SK-N-SH (cell line): Measurements from ENCODE around the gene CLSTN2. TPM values are rescaled to one million over a fixed set of nuclear protein-coding genes. Genes with fewer than 3 reads are reported as not detected.

Source experiments
- CTCF ChIA-PET: fragments of 300-600, 350-600 bp; formaldehyde crosslinking; extraction: SDS; loops from one replicate; lab custom pipeline; 2021; lab: Yijun Ruan, JAX
- POLR2A ChIA-PET: fragments of 350-600 bp; sonication (Branson Sonifier 250); formaldehyde crosslinking; extraction: SDS; loops from one replicate; lab custom pipeline; 2020; ENCODE audit warnings: antibody characterized with exemption, inconsistent platforms; lab: Yijun Ruan, JAX
- DNase-seq: peaks from one replicate; pipeline ENCODE4 v3.0.0; 2012
- H2AFZ ChIP-seq: fragments of 200-600 bp; sonication (generic); 2 replicates; pipeline ENCODE4 v1.8.1; 2016; ENCODE audit warnings: antibody characterized with exemption, mild to moderate bottlenecking, low read depth
- H3F3A ChIP-seq: fragments of 200-600 bp; sonication (generic); replicated peaks from 2 replicates; pipeline ENCODE3; 2016; ENCODE audit warnings: antibody characterized with exemption, mild to moderate bottlenecking; ENCODE audit not compliant: insufficient read depth
- H3K27ac ChIP-seq, 2 experiments: fragments of 200-500 bp in 1 of 2; fragments of 200-600 bp in 1 of 2; sonication (Bioruptor generic) in 1 of 2; sonication (generic), shearing (Covaris generic) in 1 of 2; 2 replicates each; pipeline versions ENCODE4 v1.5.1 to v1.6.1; 2014 to 2016; ENCODE audit warnings: low read depth in 2 of 2, inconsistent platforms in 1 of 2, low read length in 1 of 2, mild to moderate bottlenecking in 1 of 2, mixed read lengths in 1 of 2
- H3K27me3 ChIP-seq: fragments of 200-600 bp; sonication (generic), shearing (Covaris generic); 2 replicates; pipeline ENCODE4 v1.6.1; 2016; ENCODE audit warnings: mixed run types; ENCODE audit not compliant: insufficient read depth
- H3K36me3 ChIP-seq, 2 experiments: fragments of 200-500 bp in 1 of 2; fragments of 200-600 bp in 1 of 2; sonication (Bioruptor generic) in 1 of 2; sonication (generic) in 1 of 2; replicated peaks in 1 of 2; 2 replicates each; pipeline versions ENCODE3 to v1.5.1; 2014 to 2016; ENCODE audit warnings: low read length in 1 of 2, mild to moderate bottlenecking in 1 of 2; ENCODE audit not compliant: insufficient read depth in 2 of 2, control insufficient read depth in 1 of 2
- H3K4me1 ChIP-seq, 2 experiments: fragments of 200-500 bp in 1 of 2; fragments of 200-600 bp in 1 of 2; sonication (Bioruptor generic) in 1 of 2; sonication (generic), shearing (Covaris generic) in 1 of 2; 2 replicates each; pipeline versions ENCODE4 v1.5.1 to v1.6.1; 2014 to 2016; ENCODE audit warnings: low read depth in 1 of 2, low read length in 1 of 2, mixed run types in 1 of 2; ENCODE audit not compliant: insufficient read depth in 2 of 2, control insufficient read depth in 1 of 2
- H3K4me2 ChIP-seq: fragments of 200-600 bp; sonication (generic), shearing (Covaris generic); 2 replicates; pipeline ENCODE4 v1.6.1; 2017; ENCODE audit warnings: mixed run types
- H3K4me3 ChIP-seq, 2 experiments: fragments of 200-500 bp in 1 of 2; fragments of 200-600 bp in 1 of 2; sonication (Bioruptor generic) in 1 of 2; sonication (generic), shearing (Covaris generic) in 1 of 2; 2 replicates each; pipeline versions ENCODE4 v1.5.1 to v1.8.1; 2014 to 2016; ENCODE audit warnings: low read depth in 2 of 2, inconsistent platforms in 1 of 2, low read length in 1 of 2, mild to moderate bottlenecking in 1 of 2, mixed read lengths in 1 of 2, moderate library complexity in 1 of 2
- H3K79me2 ChIP-seq: fragments of 200-600 bp; sonication (generic); 2 replicates; pipeline ENCODE4 v1.8.1; 2017; ENCODE audit warnings: mild to moderate bottlenecking; ENCODE audit not compliant: insufficient read depth
- H3K9ac ChIP-seq: fragments of 200-600 bp; sonication (generic); 2 replicates; pipeline ENCODE4 v1.6.1; 2017; ENCODE audit warnings: mixed run types
- H3K9me2 ChIP-seq: fragments of 200-600 bp; sonication (generic); 2 replicates; pipeline ENCODE4 v1.6.1; 2017; ENCODE audit warnings: mixed run types
- H3K9me3 ChIP-seq: fragments of 200-600 bp; sonication (generic); 2 replicates; pipeline ENCODE4 v1.6.1; 2017; ENCODE audit warnings: mixed run types, mild to moderate bottlenecking, moderate library complexity
- H4K20me1 ChIP-seq: fragments of 200-600 bp; sonication (generic); 2 replicates; pipeline ENCODE4 v1.6.1; 2017; ENCODE audit warnings: mild to moderate bottlenecking, mixed run types; ENCODE audit not compliant: insufficient read depth
- ELF1 ChIP-seq: IDR thresholded peaks from 2 replicates; pipeline ENCODE4 v1.4.0; 2012
- FOSL2 ChIP-seq: IDR thresholded peaks from 2 replicates; pipeline ENCODE4 v1.4.0; 2012; ENCODE audit warnings: low read depth, mild to moderate bottlenecking, moderate library complexity, borderline replicate concordance
- FOXJ3 ChIP-seq: sonication (generic); formaldehyde crosslinking; IDR thresholded peaks from 2 replicates; pipeline ENCODE4 v1.5.1; 2020; ENCODE audit warnings: mild to moderate bottlenecking, missing genetic modification reagents
- GABPA ChIP-seq: IDR thresholded peaks from 2 replicates; pipeline ENCODE4 v1.4.0; 2012; ENCODE audit warnings: low read depth, mild to moderate bottlenecking
- MXI1 ChIP-seq: IDR thresholded peaks from 2 replicates; pipeline ENCODE4 v1.6.1; 2012; ENCODE audit warnings: mild to moderate bottlenecking, low read depth, low read length, improper control_type of control experiment
- NRF1 ChIP-seq: IDR thresholded peaks from 2 replicates; pipeline ENCODE4 v1.6.1; 2012; ENCODE audit warnings: low read depth, mild to moderate bottlenecking, low read length
- POLR2AphosphoS5 ChIP-seq: IDR thresholded peaks from 2 replicates; pipeline ENCODE4 v1.6.1; 2012; ENCODE audit warnings: low read depth, low read length
- RAD21 ChIP-seq: IDR thresholded peaks from 2 replicates; pipeline ENCODE4 v1.6.1; 2012; ENCODE audit warnings: mild to moderate bottlenecking, low read length
- REST ChIP-seq: IDR thresholded peaks from 2 replicates; pipeline ENCODE4 v1.6.1; 2012; ENCODE audit warnings: mild to moderate bottlenecking, low read depth, low read length, moderate library complexity
- RFX5 ChIP-seq: IDR thresholded peaks from 2 replicates; pipeline ENCODE4 v1.6.1; 2012; ENCODE audit warnings: mild to moderate bottlenecking, improper control_type of control experiment, low read length
- SMC3 ChIP-seq: IDR thresholded peaks from 2 replicates; pipeline ENCODE4 v1.6.1; 2012; ENCODE audit warnings: low read depth, low read length, improper control_type of control experiment
- TCF12 ChIP-seq: IDR thresholded peaks from 2 replicates; pipeline ENCODE4 v1.4.0; 2012
- TEAD4 ChIP-seq: IDR thresholded peaks from 2 replicates; pipeline ENCODE4 v1.4.0; 2012; ENCODE audit warnings: mild to moderate bottlenecking, borderline replicate concordance; ENCODE audit not compliant: insufficient read depth
- WGBS: methylation state at CpG from one replicate; pipeline ENCODE4 v1.1.6; 2017; ENCODE audit warnings: low lambda C conversion rate; 5-methylcytosine and 5-hydroxymethylcytosine counted together
- polyA plus RNA-seq, 3 experiments: library from polyadenylated mRNA; depleted of rRNA; stranded (reverse); fragments of >200 nt; gene quantifications; 2 replicates each; pipeline ENCODE4 v1.2.3, GENCODE V29; 2012
- TF ChIP-seq, protein P1 (sequence below): IDR thresholded peaks from 2 replicates; pipeline ENCODE4 v1.4.0; 2012; ENCODE audit warnings: low read depth
- TF ChIP-seq, protein P2 (sequence below): fragments of 150-350 bp; IDR thresholded peaks from 2 replicates; pipeline ENCODE4 v1.6.1; 2016; ENCODE audit warnings: mild to moderate bottlenecking, low read depth, low read length
- TF ChIP-seq, protein P3 (sequence below): fragments of 200-600 bp; sonication (generic); IDR thresholded peaks from 2 replicates; pipeline ENCODE4 v1.6.1; 2017; ENCODE audit warnings: antibody characterized with exemption, mild to moderate bottlenecking, moderate library complexity

CLSTN2 gene
- polyA plus RNA-seq, 1 of the 3 experiments (the other 2 are of a cell fraction), result 0.02 TPM

- no peak for TF ChIP-seq POLR2AphosphoS5
Measured at GRCh38 chr3:140078940-140079339, 144.0 kb downstream of the CLSTN2 start (continued).

GRCh38 chr3:140081887-140082286, 146.9 kb downstream of the CLSTN2 start:
- CTCF ChIA-PET, result interaction anchor here (1.3 to 1.8 kb wide), 2 partner anchors 19 to 75 kb away, joined by 3 to 5 read pairs; no protein-coding TSS in a partner anchor

More at GRCh38 chr3:140081887-140082286, 146.9 kb downstream of the CLSTN2 start:
- TF ChIP-seq, protein P1, sequence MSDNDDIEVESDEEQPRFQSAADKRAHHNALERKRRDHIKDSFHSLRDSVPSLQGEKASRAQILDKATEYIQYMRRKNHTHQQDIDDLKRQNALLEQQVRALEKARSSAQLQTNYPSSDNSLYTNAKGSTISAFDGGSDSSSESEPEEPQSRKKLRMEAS, result no peak
- TF ChIP-seq MXI1 (no peak), NRF1 (no peak), POLR2AphosphoS5 (no peak), FOSL2 (no peak), REST (no peak), FOXJ3 (CRISPR knock-in tag) (no peak), ELF1 (no peak), RAD21 (no peak), RFX5 (no peak), SMC3 (no peak), TEAD4 (no peak), GABPA (no peak), TCF12 (no peak)
- TF ChIP-seq, protein P2, sequence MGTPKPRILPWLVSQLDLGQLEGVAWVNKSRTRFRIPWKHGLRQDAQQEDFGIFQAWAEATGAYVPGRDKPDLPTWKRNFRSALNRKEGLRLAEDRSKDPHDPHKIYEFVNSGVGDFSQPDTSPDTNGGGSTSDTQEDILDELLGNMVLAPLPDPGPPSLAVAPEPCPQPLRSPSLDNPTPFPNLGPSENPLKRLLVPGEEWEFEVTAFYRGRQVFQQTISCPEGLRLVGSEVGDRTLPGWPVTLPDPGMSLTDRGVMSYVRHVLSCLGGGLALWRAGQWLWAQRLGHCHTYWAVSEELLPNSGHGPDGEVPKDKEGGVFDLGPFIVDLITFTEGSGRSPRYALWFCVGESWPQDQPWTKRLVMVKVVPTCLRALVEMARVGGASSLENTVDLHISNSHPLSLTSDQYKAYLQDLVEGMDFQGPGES, result no peak
- TF ChIP-seq, protein P3, sequence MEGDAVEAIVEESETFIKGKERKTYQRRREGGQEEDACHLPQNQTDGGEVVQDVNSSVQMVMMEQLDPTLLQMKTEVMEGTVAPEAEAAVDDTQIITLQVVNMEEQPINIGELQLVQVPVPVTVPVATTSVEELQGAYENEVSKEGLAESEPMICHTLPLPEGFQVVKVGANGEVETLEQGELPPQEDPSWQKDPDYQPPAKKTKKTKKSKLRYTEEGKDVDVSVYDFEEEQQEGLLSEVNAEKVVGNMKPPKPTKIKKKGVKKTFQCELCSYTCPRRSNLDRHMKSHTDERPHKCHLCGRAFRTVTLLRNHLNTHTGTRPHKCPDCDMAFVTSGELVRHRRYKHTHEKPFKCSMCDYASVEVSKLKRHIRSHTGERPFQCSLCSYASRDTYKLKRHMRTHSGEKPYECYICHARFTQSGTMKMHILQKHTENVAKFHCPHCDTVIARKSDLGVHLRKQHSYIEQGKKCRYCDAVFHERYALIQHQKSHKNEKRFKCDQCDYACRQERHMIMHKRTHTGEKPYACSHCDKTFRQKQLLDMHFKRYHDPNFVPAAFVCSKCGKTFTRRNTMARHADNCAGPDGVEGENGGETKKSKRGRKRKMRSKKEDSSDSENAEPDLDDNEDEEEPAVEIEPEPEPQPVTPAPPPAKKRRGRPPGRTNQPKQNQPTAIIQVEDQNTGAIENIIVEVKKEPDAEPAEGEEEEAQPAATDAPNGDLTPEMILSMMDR, result no peak
- no peak overlapping the region for H3K4me3 ChIP-seq
- H3F3A ChIP-seq, result no peaks in the 10 kb centered on the region
- no peak overlapping the region for H2AFZ ChIP-seq
- no peak overlapping the region for H3K9ac ChIP-seq
- POLR2A ChIA-PET, result no interaction called here
- 33% methylated on average over 1 of the region's 1 CpG for WGBS
- no peaks in the 10 kb centered on the region for H3K79me2 ChIP-seq
- H3K4me1 ChIP-seq, result no peaks in the 10 kb centered on the region
- no peaks in the 10 kb centered on the region for H3K36me3 ChIP-seq
- no peaks in the 10 kb centered on the region for H3K27me3 ChIP-seq
- no peaks in the 10 kb centered on the region for H3K9me3 ChIP-seq
- no peaks in the 10 kb centered on the region for H3K9me2 ChIP-seq
- no peak for DNase-seq
- H3K4me2 ChIP-seq, result no peak overlapping the region
- no peak overlapping the region for H3K27ac ChIP-seq
- no peaks in the 10 kb centered on the region for H4K20me1 ChIP-seq
